H1 (cell line): ENCODE measurements around the gene DPP8. TPM values are rescaled to one million over a fixed set of nuclear protein-coding genes. Genes with fewer than 3 reads are reported as not detected.

ENCODE experiments used
- GTF2F1 ChIP-seq: IDR thresholded peaks from 2 replicates; pipeline ENCODE4 v1.6.1; 2012; ENCODE audit warnings: low read depth, low read length, improper control_type of control experiment, borderline replicate concordance
- SP4 ChIP-seq: IDR thresholded peaks from 2 replicates; pipeline ENCODE4 v1.6.1; 2012; ENCODE audit warnings: low read length, inconsistent platforms
- polyA plus RNA-seq, 7 experiments: library from polyadenylated mRNA; depleted of rRNA in 3 of 7; stranded (reverse) in 5 of 7; unstranded in 2 of 7; fragments of >200 nt in 5 of 7; fragments of 200-250 nt in 2 of 7; gene quantifications; 1 replicate in 5 of 7; 2 replicates in 1 of 7; 4 replicates in 1 of 7; pipeline versions ENCODE4 v1.2.1 to v1.2.3, GENCODE V29; 2011 to 2013; ENCODE audit warnings: missing spikeins in 2 of 7, mixed read lengths in 2 of 7
- total RNA-seq: library from RNA; stranded (reverse); fragmentation: NEBNext Ultra II Directional; extraction: Animal tissue kit (Norgen Biotek cat#: 25700); gene quantifications from 2 replicates; pipeline ENCODE4 v1.2.1, GENCODE V29; 2021
- TF ChIP-seq, protein P1 (sequence below): IDR thresholded peaks from 2 replicates; pipeline ENCODE4 v1.6.1; 2011; ENCODE audit warnings: low read length, improper control_type of control experiment

The DPP8 gene
- total and polyA plus RNA-seq, 2 of the 8 experiments (the other 6 are each of a cell fraction or from before 2014, with no cell fraction given): 9.9 to 26.0 TPM

DNA sequence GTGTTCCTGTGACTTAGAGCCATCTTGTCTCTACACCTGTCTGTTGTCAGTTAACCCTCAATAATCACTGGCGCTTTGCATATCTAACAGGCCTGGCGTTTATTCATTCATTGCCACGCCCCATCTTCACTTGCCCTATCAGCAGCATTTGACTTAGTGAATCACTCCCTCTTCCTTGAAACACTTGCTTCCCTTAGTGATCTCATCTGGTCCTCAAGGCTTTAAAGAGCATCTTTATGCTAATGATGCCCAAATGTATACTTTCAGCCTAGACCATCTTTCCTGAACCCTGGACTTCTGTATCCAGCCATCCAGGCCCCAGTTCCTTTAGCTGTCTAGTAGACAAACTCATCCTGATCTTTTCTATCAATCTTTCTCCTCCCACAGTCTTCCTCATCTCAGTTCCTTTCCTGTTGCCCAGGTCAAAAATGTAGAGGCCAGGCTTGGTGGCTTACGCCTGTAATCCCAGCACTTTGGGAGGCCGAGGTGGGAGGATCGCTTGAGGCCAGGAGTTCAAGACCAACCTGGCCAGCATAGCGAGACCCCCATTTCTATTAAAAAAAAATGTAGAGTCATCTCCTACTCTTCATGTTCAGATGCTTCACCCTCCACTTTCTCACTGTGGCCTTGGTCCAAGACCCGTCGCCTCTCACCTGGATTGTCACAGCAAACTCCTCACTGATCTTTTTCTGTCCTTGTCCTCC, 93.4 kb downstream of the DPP8 start (continued):
- TF ChIP-seq, protein P1, sequence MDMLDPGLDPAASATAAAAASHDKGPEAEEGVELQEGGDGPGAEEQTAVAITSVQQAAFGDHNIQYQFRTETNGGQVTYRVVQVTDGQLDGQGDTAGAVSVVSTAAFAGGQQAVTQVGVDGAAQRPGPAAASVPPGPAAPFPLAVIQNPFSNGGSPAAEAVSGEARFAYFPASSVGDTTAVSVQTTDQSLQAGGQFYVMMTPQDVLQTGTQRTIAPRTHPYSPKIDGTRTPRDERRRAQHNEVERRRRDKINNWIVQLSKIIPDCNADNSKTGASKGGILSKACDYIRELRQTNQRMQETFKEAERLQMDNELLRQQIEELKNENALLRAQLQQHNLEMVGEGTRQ: no peak
- TF ChIP-seq SP4 (no peak), GTF2F1 (no peak)
